ENCODE measurements around the gene SURF2. TPM values are rescaled to one million over a fixed set of nuclear protein-coding genes. Genes with fewer than 3 reads are reported as not detected.

SURF2 gene
- total RNA-seq, 1 donor from 2014 or later, result 10.5 TPM

- no peak for DNase-seq (ENCODE audit: low read depth in 2 of 2)
Observed at GRCh38 chr9:133353548-133353947, 2.8 kb upstream of the SURF2 start.

- DNase-seq (ENCODE audit: low read depth in 2 of 2), result no peak
Observed at GRCh38 chr9:133354766-133355165, 1.6 kb upstream of the SURF2 start.

- peak; percentile 32 to 51 for DNase-seq (ENCODE audit: low read depth in 2 of 2)
Observed at GRCh38 chr9:133355881-133356357, 431 bp upstream of the SURF2 start.

GRCh38 chr9:133357656-133358055, 1.3 kb downstream of the SURF2 start:
- DNase-seq (ENCODE audit: low read depth in 2 of 2), result no peak

- DNase-seq (ENCODE audit: low read depth in 2 of 2), result peak; percentile 16 to 46
Observed at GRCh38 chr9:133359399-133360175, 3.2 kb downstream of the SURF2 start.

GRCh38 chr9:133360400-133361393, 4.3 kb downstream of the SURF2 start:
- DNase-seq (ENCODE audit: low read depth in 2 of 2), result no peak

- DNase-seq (ENCODE audit: low read depth in 2 of 2), result no peak
Observed at GRCh38 chr9:133361507-133362092, 5.2 kb downstream of the SURF2 start.

GRCh38 chr9:133362359-133363044, 6.2 kb downstream of the SURF2 start:
- DNase-seq (ENCODE audit: low read depth in 2 of 2), result no peak

GRCh38 chr9:133366435-133366834, 10.1 kb downstream of the SURF2 start:
- DNase-seq (ENCODE audit: low read depth in 2 of 2), result no peak

GRCh38 chr9:133367221-133367620, 10.9 kb downstream of the SURF2 start:
- no peak for DNase-seq (ENCODE audit: low read depth in 2 of 2)

GRCh38 chr9:133367778-133368177, 11.4 kb downstream of the SURF2 start:
- DNase-seq (ENCODE audit: low read depth in 2 of 2), result no peak

- DNase-seq (ENCODE audit: low read depth in 2 of 2), result peak; percentile 11 to 78
Observed at GRCh38 chr9:133368249-133368881, 12.0 kb downstream of the SURF2 start.

- no peak for DNase-seq (ENCODE audit: low read depth in 2 of 2)
Observed at GRCh38 chr9:133369422-133369821, 13.1 kb downstream of the SURF2 start.

GRCh38 chr9:133369933-133370332, 13.6 kb downstream of the SURF2 start:
- no peak for DNase-seq (ENCODE audit: low read depth in 2 of 2)

GRCh38 chr9:133370685-133371084, 14.3 kb downstream of the SURF2 start:
- no peak for DNase-seq (ENCODE audit: low read depth in 2 of 2)

- no peak for DNase-seq (ENCODE audit: low read depth in 2 of 2)
Observed at GRCh38 chr9:133371261-133371711, 14.9 kb downstream of the SURF2 start.

GRCh38 chr9:133372144-133372543, 15.8 kb downstream of the SURF2 start:
- DNase-seq (ENCODE audit: low read depth in 2 of 2), result no peak

GRCh38 chr9:133374612-133375115, 18.3 kb downstream of the SURF2 start:
- peak in 1 of 2 donors; percentile 55 for DNase-seq (ENCODE audit: low read depth in 2 of 2)

- peak; percentile 41 to 42 for DNase-seq (ENCODE audit: low read depth in 2 of 2)
Observed at GRCh38 chr9:133375116-133375723, 18.9 kb downstream of the SURF2 start.

All from lung microvascular endothelial cell (primary cell).